Measurements from ENCODE around the gene HRH2.
"Not testable (repeated sequence)": the region's sequence is repeated elsewhere in the genome, so short reads cannot be mapped to it uniquely, and the experiment has no call there.

HRH2 gene

GRCh38 chr5:175629261-175629660 is 28.6 kb upstream of the HRH2 start:
- no peaks in the 10 kb centered on the region for H3K4me1 Mint-ChIP-seq (ENCODE audit: low read depth)
- H3K36me3 Mint-ChIP-seq (ENCODE audit: low read depth) = no peaks in the 10 kb centered on the region
- no peak overlapping the region for H3K4me3 Mint-ChIP-seq
- H3K27ac Mint-ChIP-seq = no peak overlapping the region
- no peaks in the 10 kb centered on the region for H3K27me3 Mint-ChIP-seq
- H3K9me3 Mint-ChIP-seq = peaks cover 26% of the 10 kb centered on the region

DNA sequence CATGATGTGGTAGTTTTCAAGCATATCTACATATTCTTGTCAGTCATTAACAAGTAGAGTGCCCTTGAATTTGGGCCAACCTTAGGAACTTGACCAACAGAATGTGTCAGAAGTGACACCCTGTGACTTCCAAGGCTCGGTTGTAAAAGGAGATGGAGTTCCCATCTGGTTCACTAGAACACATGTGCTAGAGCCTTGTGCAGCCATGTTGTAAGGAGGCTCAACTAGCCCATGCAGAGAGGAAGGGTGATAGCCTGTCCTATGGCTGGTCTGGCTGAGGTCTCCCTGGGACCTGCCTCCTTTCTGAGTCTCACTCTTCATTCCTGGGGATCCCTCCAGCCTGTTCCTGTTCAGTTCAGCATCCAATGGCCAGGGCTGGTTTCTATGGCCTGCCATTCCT is 28.1 kb upstream of the HRH2 start:
- Mint-ChIP-seq H3K4me3 (no peak overlapping the region), H3K36me3 (ENCODE audit: low read depth) (no peaks in the 10 kb centered on the region)

GRCh38 chr5:175635854-175636584 is 21.9 kb upstream of the HRH2 start:
- Mint-ChIP-seq H3K4me3 (no peak overlapping the region), H3K27me3 (peaks cover 4% of the 10 kb centered on the region), H3K36me3 (ENCODE audit: low read depth) (no peaks in the 10 kb centered on the region), H3K27ac (no peak overlapping the region), H3K9me3 (peaks cover 5% of the 10 kb centered on the region), H3K4me1 (ENCODE audit: low read depth) (peaks cover 20% of the 10 kb centered on the region)

More for the DNA sequence above, 28.1 kb upstream of the HRH2 start:
- no peaks in the 10 kb centered on the region for H3K27me3 Mint-ChIP-seq
- H3K4me1 Mint-ChIP-seq (ENCODE audit: low read depth) = no peaks in the 10 kb centered on the region
- H3K9me3 Mint-ChIP-seq = peaks cover 26% of the 10 kb centered on the region
- H3K27ac Mint-ChIP-seq = no peak overlapping the region

DNA sequence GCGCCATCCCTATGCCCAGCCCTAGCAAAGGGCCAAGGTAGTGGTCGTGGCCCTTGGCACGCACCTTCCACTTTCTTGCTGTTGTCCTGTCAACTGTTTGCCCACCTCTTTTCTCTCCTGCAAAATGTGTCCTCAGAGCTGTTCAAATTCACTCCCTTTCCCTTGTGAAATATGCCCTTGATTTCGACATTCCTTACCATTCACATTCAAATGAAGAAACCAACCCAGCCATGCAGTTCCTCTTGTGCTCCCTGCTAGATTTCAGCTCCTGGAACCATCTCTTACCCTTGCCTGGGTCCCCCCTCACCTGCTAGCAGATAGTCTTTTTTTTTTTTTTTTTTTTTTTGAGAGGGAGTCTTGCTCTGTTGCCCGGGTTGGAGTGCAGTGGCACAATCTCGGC is 19.6 kb upstream of the HRH2 start:
- no peaks in the 10 kb centered on the region for H3K36me3 Mint-ChIP-seq (ENCODE audit: low read depth)
- H3K9me3 Mint-ChIP-seq = peaks cover 3% of the 10 kb centered on the region
- H3K27me3 Mint-ChIP-seq = peaks cover 4% of the 10 kb centered on the region
- H3K27ac Mint-ChIP-seq = no peak overlapping the region
- H3K4me3 Mint-ChIP-seq = no peak overlapping the region
- peaks cover 32% of the 10 kb centered on the region for H3K4me1 Mint-ChIP-seq (ENCODE audit: low read depth)

DNA sequence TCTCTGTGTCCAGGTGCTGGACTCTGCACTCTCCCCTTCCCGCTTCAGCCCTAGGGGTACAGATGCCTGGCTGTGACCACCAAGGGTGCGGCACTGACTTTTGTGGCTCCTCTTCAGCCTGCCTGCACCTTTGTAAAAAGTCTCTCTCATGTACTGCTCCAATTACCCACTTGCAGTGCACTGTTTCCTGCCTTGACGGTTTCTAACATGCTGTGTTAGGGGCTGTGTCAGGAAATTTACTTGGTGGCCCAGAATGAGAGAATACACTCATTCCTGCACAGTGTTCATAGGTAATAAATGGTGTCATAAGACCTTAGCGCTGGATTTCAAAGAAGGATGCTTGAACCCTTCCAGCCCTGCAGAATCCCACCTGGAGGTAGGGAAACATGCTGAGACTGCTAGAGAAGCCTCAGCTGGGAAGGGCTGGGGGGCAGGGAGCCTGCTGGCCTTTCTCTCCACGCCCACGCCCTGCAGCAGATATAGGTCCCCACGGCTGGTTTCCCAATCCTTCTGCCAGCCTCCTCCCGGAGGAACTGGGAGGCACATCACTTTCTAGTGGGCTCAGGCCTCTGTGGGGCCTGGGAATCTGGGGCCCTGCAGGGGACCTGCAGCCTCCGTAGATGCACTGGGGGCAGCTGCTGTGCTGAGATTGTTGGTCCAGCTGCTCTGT is 17.6 kb upstream of the HRH2 start:
- no peak overlapping the region for H3K4me3 Mint-ChIP-seq
- no peaks in the 10 kb centered on the region for H3K9me3 Mint-ChIP-seq
- H3K4me1 Mint-ChIP-seq (ENCODE audit: low read depth) = peaks cover 32% of the 10 kb centered on the region
- no peaks in the 10 kb centered on the region for H3K36me3 Mint-ChIP-seq (ENCODE audit: low read depth)
- peak overlapping the region; percentile 17 for H3K27ac Mint-ChIP-seq
- peaks cover 4% of the 10 kb centered on the region for H3K27me3 Mint-ChIP-seq

DNA sequence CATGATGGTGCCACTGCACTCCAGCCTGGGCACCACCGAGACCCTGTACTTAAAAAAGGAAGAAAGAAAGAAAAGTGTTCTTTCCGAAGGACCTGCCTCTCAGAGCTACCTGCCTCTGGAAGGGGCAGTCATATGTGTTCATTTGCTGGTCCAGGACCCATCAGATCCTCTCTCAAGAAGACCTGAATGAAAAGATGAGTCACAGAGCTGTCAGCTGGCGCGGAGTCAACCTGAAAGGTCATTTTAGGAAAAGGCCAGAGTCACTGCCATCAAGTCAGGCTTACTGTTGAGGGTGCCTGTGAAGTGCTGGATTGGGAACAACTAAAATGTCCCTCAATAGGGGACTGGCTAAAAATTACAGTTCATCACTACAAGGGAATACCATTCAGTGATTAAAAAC is 14.9 kb upstream of the HRH2 start:
- H3K36me3 Mint-ChIP-seq (ENCODE audit: low read depth) = no peaks in the 10 kb centered on the region
- H3K4me3 Mint-ChIP-seq = no peak overlapping the region
- H3K9me3 Mint-ChIP-seq = peaks cover 5% of the 10 kb centered on the region
- H3K27me3 Mint-ChIP-seq = peaks cover 4% of the 10 kb centered on the region
- H3K27ac Mint-ChIP-seq = no peak overlapping the region
- H3K4me1 Mint-ChIP-seq (ENCODE audit: low read depth) = peaks cover 41% of the 10 kb centered on the region

DNA sequence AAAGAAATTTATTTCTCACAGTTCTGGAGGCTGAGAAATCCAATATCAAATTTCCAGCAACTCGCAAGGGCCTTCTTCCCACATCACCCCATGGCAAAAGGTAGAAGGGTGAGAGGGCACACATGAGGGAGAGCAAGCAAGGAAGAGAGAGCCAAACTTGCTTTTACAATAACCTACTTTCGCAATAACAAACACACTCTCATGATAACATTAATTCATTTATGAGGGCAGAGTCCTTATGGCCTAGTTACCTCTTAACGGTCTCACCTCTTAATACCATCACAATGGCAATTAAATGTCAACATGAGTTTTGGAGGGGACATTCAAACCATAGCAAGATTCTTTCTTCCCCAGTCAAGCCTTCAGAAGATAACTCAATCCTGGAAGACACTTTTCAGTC is 11.6 kb upstream of the HRH2 start:
- Mint-ChIP-seq H3K4me1 (ENCODE audit: low read depth) (peaks cover 38% of the 10 kb centered on the region), H3K36me3 (ENCODE audit: low read depth) (peaks cover 23% of the 10 kb centered on the region), H3K27ac (no peak overlapping the region), H3K27me3 (no peaks in the 10 kb centered on the region), H3K9me3 (peaks cover 26% of the 10 kb centered on the region), H3K4me3 (no peak overlapping the region)

- H3K4me1 Mint-ChIP-seq (ENCODE audit: low read depth) = peaks cover 63% of the 10 kb centered on the region
- H3K36me3 Mint-ChIP-seq (ENCODE audit: low read depth) = peaks cover 31% of the 10 kb centered on the region
- no peak overlapping the region for H3K4me3 Mint-ChIP-seq
- H3K9me3 Mint-ChIP-seq = peaks cover 27% of the 10 kb centered on the region
- no peak overlapping the region for H3K27ac Mint-ChIP-seq
- H3K27me3 Mint-ChIP-seq = peaks cover 6% of the 10 kb centered on the region
Measured at GRCh38 chr5:175649967-175650366, 7.9 kb upstream of the HRH2 start.

DNA sequence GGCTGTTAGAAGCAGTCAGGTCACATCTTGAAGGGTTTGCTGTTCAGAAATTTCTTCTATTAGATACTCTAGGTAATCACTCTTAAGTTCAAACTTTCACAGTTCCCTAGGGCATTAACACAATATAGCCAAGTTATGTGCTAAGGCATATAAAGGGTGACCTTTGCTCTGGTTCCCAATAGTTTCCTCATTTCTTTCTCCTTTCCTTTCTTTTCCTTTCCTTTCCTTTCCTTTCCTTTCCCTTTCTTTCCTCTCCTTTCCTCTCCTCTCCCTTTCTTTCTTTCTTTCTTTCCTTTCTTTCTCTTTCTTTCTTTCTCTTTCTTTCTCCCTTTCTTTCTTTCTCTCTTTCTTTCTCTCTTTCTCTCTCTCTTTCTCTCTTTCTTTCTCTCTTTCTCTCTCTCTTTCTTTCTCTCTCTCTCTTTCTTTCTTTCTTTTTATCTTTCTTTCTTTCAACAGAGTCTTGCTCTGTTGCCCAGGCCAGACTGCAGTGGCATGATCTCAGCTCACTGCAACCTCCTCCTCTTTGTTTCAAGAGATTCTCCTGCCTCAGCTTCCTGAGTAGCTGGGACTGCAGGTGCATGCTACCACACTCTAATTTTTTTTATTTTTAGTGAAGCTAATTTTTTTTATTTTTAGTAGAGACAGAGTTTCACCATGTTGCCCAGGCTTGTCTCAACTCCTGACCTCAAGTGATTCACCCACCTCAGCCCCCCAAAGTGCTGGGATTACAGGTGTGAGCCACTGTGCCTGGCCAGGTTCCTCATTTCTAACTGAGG is 7.3 kb upstream of the HRH2 start:
- Mint-ChIP-seq H3K4me1 (ENCODE audit: low read depth) (peaks cover 69% of the 10 kb centered on the region), H3K36me3 (ENCODE audit: low read depth) (peaks cover 31% of the 10 kb centered on the region), H3K27ac (peak overlapping the region; percentile 96), H3K9me3 (peaks cover 27% of the 10 kb centered on the region)
- not testable (repeated sequence) for H3K27me3 Mint-ChIP-seq, H3K4me3 Mint-ChIP-seq

GRCh38 chr5:175652741-175653663 is 4.9 kb upstream of the HRH2 start:
- Mint-ChIP-seq H3K27me3 (peaks cover 6% of the 10 kb centered on the region), H3K4me3 (peak overlapping the region; percentile 80), H3K27ac (peak overlapping the region; percentile 96), H3K36me3 (ENCODE audit: low read depth) (peaks cover 31% of the 10 kb centered on the region), H3K9me3 (peaks cover 22% of the 10 kb centered on the region), H3K4me1 (ENCODE audit: low read depth) (peaks cover 79% of the 10 kb centered on the region)

- H3K27me3 Mint-ChIP-seq = peaks cover 6% of the 10 kb centered on the region
- H3K27ac Mint-ChIP-seq = peak overlapping the region; percentile 96
- peak overlapping the region; percentile 80 for H3K4me3 Mint-ChIP-seq
- peaks cover 75% of the 10 kb centered on the region for H3K4me1 Mint-ChIP-seq (ENCODE audit: low read depth)
- peaks cover 18% of the 10 kb centered on the region for H3K9me3 Mint-ChIP-seq
- H3K36me3 Mint-ChIP-seq (ENCODE audit: low read depth) = peaks cover 27% of the 10 kb centered on the region
Measured at GRCh38 chr5:175653763-175654162, 4.1 kb upstream of the HRH2 start.

GRCh38 chr5:175654339-175654738 is 3.5 kb upstream of the HRH2 start:
- peak overlapping the region; percentile 96 for H3K27ac Mint-ChIP-seq
- peak overlapping the region; percentile 80 for H3K4me3 Mint-ChIP-seq
- peaks cover 80% of the 10 kb centered on the region for H3K4me1 Mint-ChIP-seq (ENCODE audit: low read depth)

DNA sequence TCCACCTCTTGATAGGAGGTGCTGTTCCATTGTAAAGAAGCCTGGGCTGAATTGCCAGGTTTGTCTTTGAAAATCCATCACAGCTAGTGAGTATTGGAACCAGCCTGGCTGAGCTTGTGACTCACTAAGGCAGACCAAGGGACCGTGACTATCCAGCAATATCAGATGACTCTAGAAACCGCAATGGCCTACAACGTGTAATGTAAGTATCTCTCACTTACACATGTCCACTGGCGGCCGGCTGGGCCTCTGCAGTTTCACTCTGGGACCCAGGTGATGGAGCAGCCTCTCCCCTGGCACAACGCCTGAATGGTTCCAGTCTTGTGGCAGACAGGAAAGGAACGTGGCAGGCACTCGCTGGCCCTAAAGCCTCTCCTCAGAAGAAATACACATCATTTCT is 3.1 kb upstream of the HRH2 start:
- H3K4me3 Mint-ChIP-seq = peak overlapping the region; percentile 47

More at GRCh38 chr5:175654339-175654738, 3.5 kb upstream of the HRH2 start:
- H3K9me3 Mint-ChIP-seq = peaks cover 12% of the 10 kb centered on the region
- peaks cover 6% of the 10 kb centered on the region for H3K27me3 Mint-ChIP-seq
- H3K36me3 Mint-ChIP-seq (ENCODE audit: low read depth) = peaks cover 22% of the 10 kb centered on the region

DNA sequence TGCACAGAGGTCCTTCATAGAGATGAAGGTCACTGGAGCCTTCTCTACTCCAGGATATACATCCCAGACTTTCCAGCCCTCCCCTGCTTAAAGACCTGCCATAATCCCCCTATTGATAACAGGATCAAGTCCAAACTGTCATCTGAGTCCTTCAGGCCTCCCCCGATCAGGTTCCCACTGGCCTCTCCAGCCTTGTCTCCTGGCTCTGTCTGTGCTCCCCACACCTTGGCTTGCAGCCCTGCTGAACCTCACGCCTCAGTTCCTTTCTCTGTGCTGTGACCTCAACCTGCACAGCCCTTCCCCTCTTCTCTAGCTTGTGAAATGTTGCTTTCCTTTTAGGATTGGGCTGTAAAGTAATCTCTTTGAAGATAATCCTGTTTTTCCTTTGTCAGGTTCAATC is 2.5 kb upstream of the HRH2 start:
- Mint-ChIP-seq H3K27ac (peak overlapping the region; percentile 96), H3K4me3 (peak overlapping the region; percentile 47), H3K4me1 (ENCODE audit: low read depth) (peaks cover 87% of the 10 kb centered on the region), H3K9me3 (peaks cover 8% of the 10 kb centered on the region), H3K27me3 (peaks cover 6% of the 10 kb centered on the region), H3K36me3 (ENCODE audit: low read depth) (peaks cover 24% of the 10 kb centered on the region)

More for the DNA sequence above, 3.1 kb upstream of the HRH2 start:
- Mint-ChIP-seq H3K27me3 (peaks cover 6% of the 10 kb centered on the region), H3K4me1 (ENCODE audit: low read depth) (peaks cover 84% of the 10 kb centered on the region), H3K27ac (peak overlapping the region; percentile 96), H3K36me3 (ENCODE audit: low read depth) (peaks cover 23% of the 10 kb centered on the region), H3K9me3 (peaks cover 12% of the 10 kb centered on the region)
